Measurements from ENCODE around the gene TUBGCP6. TPM values are rescaled to one million over a fixed set of nuclear protein-coding genes. Genes with fewer than 3 reads are reported as not detected.

The TUBGCP6 gene
- total RNA-seq, 1 donor from 2014 or later: 48.5 TPM

DNA sequence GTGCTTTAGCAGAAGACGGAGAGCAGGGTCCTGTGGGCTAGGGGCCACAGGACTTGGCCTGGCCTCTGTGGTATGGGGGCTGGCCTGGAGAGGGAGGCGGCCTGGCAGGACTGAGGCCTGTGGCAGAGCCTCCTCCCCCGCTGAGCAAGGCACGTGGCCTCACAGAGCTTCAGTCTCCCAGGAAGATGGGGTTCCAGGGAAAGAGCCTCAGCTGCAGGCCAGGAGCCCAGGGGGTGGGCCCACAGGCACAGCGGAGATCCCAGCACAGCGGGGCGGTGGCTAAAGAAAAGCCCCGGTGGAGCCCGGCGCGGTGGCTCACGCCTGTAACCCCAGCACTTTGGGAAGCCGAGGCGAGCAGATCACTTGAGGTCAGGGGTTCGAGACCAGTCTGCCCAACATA is 14.5 kb upstream of the TUBGCP6 start:
- Histone ChIP-seq H3K27me3 (ENCODE audit: low read depth) (peaks cover 20% of the 10 kb centered on the region), H3K36me3 (no peaks in the 10 kb centered on the region), H3K9me3 (no peaks in the 10 kb centered on the region), H3K4me3 (no peak overlapping the region), H3K4me1 (peaks cover 16% of the 10 kb centered on the region), H3K27ac (no peak overlapping the region)
- TF ChIP-seq, protein P1, sequence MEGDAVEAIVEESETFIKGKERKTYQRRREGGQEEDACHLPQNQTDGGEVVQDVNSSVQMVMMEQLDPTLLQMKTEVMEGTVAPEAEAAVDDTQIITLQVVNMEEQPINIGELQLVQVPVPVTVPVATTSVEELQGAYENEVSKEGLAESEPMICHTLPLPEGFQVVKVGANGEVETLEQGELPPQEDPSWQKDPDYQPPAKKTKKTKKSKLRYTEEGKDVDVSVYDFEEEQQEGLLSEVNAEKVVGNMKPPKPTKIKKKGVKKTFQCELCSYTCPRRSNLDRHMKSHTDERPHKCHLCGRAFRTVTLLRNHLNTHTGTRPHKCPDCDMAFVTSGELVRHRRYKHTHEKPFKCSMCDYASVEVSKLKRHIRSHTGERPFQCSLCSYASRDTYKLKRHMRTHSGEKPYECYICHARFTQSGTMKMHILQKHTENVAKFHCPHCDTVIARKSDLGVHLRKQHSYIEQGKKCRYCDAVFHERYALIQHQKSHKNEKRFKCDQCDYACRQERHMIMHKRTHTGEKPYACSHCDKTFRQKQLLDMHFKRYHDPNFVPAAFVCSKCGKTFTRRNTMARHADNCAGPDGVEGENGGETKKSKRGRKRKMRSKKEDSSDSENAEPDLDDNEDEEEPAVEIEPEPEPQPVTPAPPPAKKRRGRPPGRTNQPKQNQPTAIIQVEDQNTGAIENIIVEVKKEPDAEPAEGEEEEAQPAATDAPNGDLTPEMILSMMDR (IDR thresholded peaks at IDR 0.05): no peak
- DNase-seq (no peak), ATAC-seq (no peak)
- intact Hi-C loops (cut with DNase I): no loop called here

DNA sequence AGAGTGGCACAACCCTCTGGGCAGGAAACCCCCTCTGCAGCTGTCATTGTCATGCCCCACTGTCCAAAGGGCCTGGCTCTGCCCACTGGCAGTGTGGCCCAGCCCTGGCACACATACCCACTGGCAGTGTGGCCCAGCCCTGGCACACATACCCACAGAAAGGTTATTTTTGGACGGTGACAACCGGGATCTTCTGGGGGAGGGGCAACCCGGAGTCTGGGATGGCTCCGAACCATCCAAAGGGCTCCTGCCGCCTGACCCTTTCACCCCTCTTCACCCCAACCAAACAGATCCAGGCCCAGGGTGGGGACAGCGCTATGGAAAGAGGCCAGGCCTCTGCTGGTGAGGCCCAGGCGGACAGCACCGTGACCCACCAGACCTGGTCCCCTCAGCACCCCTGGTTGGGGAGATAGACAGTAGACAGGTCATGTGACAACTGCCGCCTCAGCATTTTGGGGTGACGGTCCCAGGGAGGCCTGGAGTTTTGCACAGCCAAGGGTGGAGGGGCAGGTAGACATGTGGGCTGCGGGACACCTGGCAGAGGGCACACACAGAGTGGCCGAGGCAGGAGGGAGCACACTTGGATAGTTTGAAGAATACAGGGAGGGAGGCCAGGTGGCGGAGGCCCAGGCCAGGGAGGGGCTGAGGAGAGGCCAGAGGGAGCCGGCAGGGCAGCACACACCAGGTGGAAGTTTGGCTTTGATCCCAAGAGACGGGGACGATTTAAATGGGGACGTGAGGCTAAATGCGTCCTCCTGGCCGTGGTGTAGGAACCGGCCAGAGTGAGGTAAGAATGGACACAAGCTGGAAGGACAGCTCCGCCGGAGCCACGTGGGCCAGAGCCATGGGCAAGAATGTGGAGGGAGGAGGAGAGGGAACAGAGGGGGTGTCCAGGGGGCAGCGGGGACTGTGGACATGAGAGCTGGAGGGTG is 13.8 kb upstream of the TUBGCP6 start:
- Histone ChIP-seq H3K4me1 (peaks cover 16% of the 10 kb centered on the region), H3K27ac (no peak overlapping the region), H3K4me3 (no peak overlapping the region), H3K27me3 (ENCODE audit: low read depth) (peaks cover 20% of the 10 kb centered on the region), H3K36me3 (no peaks in the 10 kb centered on the region), H3K9me3 (no peaks in the 10 kb centered on the region)
- intact Hi-C loops (cut with DNase I): no loop called here
- TF ChIP-seq, protein P1 (IDR thresholded peaks at IDR 0.05): no peak
- no peak for ATAC-seq
- DNase-seq: no peak

GRCh38 chr22:50257451-50258360 is 12.9 kb upstream of the TUBGCP6 start:
- Histone ChIP-seq H3K36me3 (no peaks in the 10 kb centered on the region), H3K9me3 (no peaks in the 10 kb centered on the region), H3K27me3 (ENCODE audit: low read depth) (peaks cover 17% of the 10 kb centered on the region), H3K27ac (no peak overlapping the region), H3K4me1 (peaks cover 16% of the 10 kb centered on the region), H3K4me3 (no peak overlapping the region)
- TF ChIP-seq, protein P1 (IDR thresholded peaks at IDR 0.05): no peak
- DNase-seq: no peak
- ATAC-seq: no peak
- intact Hi-C loops (cut with DNase I): no loop called here

- H3K4me1 ChIP-seq: peaks cover 15% of the 10 kb centered on the region
- no peaks in the 10 kb centered on the region for H3K36me3 ChIP-seq
- no peak overlapping the region for H3K4me3 ChIP-seq
- H3K9me3 ChIP-seq: no peaks in the 10 kb centered on the region
- DNase-seq (no peak), ATAC-seq (no peak)
- TF ChIP-seq, protein P1 (IDR thresholded peaks at IDR 0.05): no peak
- intact Hi-C loops (cut with DNase I): no loop called here
- no peak overlapping the region for H3K27ac ChIP-seq
- H3K27me3 ChIP-seq (ENCODE audit: low read depth): peaks cover 10% of the 10 kb centered on the region
These were observed 12.2 kb upstream of the TUBGCP6 start for GRCh38 chr22:50257041-50257440.

- Histone ChIP-seq H3K9me3 (no peaks in the 10 kb centered on the region), H3K27ac (no peak overlapping the region), H3K36me3 (no peaks in the 10 kb centered on the region), H3K4me1 (peaks cover 18% of the 10 kb centered on the region), H3K4me3 (no peak overlapping the region), H3K27me3 (ENCODE audit: low read depth) (peaks cover 6% of the 10 kb centered on the region)
- TF ChIP-seq, protein P1 (IDR thresholded peaks at IDR 0.05): no peak
- DNase-seq (no peak), ATAC-seq (no peak)
- intact Hi-C loops (cut with DNase I): no loop called here
These were observed 11.5 kb upstream of the TUBGCP6 start for GRCh38 chr22:50256258-50256862.
